OCI-LY3 (cell line): ENCODE data around the gene BACH1.

Experiments used
- CTCF ChIP-seq: fragments of 200-600, 300-600 bp; sonication (generic); IDR thresholded peaks from 2 replicates; pipeline ENCODE4 v1.5.1; 2014; ENCODE audit warnings: antibody characterized with exemption, low read length, low read depth
- EZH2phosphoT487 ChIP-seq: fragments of 200-600 bp; shearing (Covaris generic); IDR thresholded peaks from 2 replicates; pipeline ENCODE4 v1.6.1; 2018; ENCODE audit warnings: antibody characterized with exemption, mixed run types, low read depth

DNA sequence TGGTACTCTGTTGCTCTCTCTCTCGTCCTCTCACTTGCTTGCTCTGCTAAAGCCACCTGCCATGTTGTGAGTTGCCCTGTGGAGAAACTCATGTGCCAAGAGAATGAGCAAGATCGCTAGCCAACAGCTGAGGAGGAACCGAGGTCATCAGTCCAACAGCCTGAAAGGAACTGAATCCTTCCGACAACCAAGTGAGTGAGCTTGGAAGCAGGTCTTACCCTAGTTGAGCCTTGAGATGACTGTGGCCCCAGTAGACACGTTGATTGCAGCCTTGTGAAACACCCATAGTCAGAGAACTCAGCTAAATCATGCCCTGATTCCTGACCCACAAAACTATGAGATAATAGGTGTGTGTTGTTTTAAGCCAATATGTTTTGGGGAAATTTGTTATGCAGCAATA is 48.1 kb upstream of the BACH1 start:
- no peak for TF ChIP-seq CTCF
- TF ChIP-seq EZH2phosphoT487, result no peak
